ENCODE measurements around the gene CRAT.
A peak's percentile ranks its signal among the peaks of the same experiment; 100 is the strongest.

The CRAT gene

GRCh38 chr9:129084087-129084486, 26.5 kb downstream of the CRAT start:
- DNase-seq = no peak

DNA sequence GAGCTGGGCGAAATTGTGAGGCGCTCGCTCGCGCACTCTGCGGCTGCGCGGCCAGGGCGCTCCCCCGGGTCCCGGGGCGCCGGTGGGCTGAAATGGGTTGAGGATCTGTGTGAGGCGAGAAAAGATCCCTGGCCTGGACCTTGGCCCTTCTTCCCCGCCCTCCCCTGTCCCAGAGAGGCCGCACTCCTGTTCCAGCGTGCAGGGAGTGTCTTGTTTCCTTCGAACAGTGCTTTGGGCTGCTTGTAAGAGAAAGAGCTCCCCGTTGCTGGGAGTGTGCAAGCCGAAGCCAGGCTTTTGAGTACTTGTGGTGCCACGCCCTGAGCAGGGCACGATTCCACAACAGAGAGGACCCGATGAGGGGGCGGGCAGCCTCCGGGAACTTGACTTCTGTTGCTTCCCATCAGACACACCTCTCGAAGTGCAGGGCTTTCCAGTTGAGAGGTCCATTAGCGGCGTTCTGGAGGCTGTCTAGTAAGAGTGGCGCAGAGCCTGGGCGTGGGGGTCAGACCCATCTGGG, 29.1 kb downstream of the CRAT start:
- peak in 1 of 2 donors; percentile 18 for DNase-seq

GRCh38 chr9:129080601-129081387, 29.8 kb downstream of the CRAT start, which contains the start of gene DOLPP1:
Gene DOLPP1, plus strand, starts transcription at chr9:129081111. Its CDS starts 21 bp downstream, at chr9:129081132.
- DNase-seq = peak; percentile 98 to 99

DNA sequence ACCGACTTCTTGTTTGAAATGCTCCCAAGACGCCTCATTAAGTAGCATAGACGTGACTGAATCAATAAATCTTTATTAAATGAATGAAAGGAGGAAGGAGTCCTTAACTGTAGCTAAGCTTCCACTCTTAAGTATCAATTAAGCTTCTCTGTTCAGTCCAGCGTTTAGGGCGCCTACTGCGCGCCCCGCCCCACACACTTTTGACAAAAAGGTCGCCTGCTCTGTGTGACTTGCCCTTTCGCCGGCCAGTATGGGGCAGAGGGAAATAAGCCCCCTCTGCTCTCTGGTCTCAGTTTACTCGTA, 30.3 kb downstream of the CRAT start:
- DNase-seq = no peak

- DNase-seq = no peak
Measured at GRCh38 chr9:129079829-129080228, 30.8 kb downstream of the CRAT start.

GRCh38 chr9:129078691-129079503, 31.7 kb downstream of the CRAT start:
- DNase-seq = no peak

- no peak for DNase-seq
Measured at GRCh38 chr9:129077236-129077635, 33.4 kb downstream of the CRAT start.

GRCh38 chr9:129076640-129077037, 34.0 kb downstream of the CRAT start:
- DNase-seq = no peak

GRCh38 chr9:129075996-129076639, 34.5 kb downstream of the CRAT start:
- no peak for DNase-seq

GRCh38 chr9:129074106-129074505, 36.5 kb downstream of the CRAT start:
- no peak for DNase-seq

GRCh38 chr9:129073404-129073803, 37.2 kb downstream of the CRAT start:
- DNase-seq = no peak

- no peak for DNase-seq
Measured at GRCh38 chr9:129072171-129072570, 38.4 kb downstream of the CRAT start.

DNA sequence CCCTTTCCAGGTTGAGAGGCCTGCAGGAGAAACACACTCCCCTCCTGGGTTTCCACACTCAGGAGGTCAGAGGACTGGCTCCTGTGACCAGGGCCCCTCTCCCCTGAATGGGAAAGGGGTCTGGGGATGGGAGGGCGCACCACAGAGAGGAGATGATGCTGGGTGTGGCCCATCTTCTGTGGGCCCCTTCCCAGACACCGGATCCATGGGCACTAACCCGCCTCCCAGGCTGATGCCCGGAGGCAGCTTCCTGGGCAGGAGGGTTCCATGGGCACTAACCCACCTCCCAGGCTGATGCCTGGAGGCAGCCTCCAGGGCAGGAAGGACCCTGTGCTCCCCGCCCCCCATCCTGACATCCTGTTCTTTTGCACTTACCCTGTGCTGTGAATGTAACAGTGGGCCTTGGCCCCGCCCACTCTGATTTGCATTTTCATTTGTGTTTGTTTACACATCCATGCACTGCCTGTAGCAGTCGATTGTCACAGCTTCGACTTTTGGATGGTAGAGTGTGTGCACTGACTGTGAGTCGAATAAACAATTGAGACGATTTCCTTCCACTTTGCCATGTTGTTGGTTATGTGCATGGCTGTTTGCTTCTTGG, 39.0 kb downstream of the CRAT start:
- DNase-seq = no peak

GRCh38 chr9:129070696-129071525, 39.7 kb downstream of the CRAT start:
- DNase-seq = no peak

GRCh38 chr9:129069862-129070641, 40.5 kb downstream of the CRAT start:
- DNase-seq = no peak

DNA sequence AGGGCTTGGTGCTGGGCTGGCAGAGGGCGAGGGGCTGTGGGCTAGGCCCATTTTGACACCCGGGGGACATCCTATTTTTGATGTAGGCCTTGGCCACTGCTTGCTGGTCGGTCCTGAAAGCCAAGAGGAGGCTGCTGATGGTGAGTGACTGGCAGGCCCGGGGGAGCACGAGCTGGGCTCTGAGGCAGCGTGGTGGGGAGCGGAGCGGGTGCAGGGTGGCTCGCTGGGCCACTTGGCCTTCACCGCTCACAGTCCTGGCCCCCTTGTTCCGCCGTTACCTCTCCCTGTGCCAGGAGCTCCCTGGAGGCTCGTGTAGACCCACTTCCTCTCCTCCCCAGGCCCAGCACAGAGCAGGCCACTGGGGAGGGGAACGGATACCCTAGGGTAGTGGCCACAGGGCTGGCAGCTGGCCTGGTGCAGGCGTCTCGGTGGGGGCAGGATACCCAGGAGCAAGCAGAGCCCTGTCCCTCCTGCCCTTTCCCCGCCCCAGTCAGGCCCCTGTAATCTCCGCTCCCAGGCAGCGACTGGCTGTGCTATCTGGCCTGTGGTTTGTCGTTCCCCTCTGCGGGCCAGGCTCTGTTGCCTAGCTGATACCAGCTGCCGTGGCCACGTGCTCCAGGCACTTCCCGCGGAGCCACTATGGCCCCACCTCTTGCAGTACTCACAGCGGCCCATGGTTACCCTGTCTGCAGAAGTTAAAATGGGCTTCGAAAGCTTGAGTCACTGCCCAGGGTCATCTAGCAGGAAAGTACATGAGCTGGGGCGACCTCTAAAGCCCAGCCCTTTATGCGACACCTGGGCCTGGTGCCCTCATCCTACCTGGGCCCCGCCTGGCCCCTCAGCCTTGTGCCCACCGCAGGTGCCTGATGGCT, 41.4 kb downstream of the CRAT start:
- DNase-seq = peak; percentile 75 to 78

- DNase-seq = no peak
Measured at GRCh38 chr9:129068110-129068509, 42.5 kb downstream of the CRAT start.

GRCh38 chr9:129064499-129064908, 46.1 kb downstream of the CRAT start:
- no peak for DNase-seq

DNA sequence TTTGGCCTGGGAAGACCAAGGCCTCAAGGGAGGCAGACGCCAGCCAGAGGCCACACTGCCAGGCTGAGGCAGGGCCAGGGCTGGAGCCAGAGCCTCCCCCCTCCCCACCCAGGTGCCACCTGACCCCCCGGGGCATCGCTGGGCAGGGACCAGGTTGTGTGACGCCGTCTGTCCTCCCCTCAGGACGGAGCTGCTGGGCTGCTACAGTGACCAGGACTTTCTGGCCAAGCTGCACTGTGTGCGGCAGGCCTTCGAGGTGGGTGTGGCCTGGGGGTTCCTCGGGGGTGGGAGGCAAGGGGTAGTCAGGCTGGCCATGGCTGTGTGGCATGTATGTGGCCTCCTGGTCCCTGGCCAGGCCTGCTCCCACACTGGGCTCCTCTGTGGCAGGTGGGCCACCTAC, 47.5 kb downstream of the CRAT start:
- DNase-seq = no peak

- no peak for DNase-seq
Measured at GRCh38 chr9:129060991-129061390, 49.6 kb downstream of the CRAT start.
